Glutamatergic neuron (in vitro differentiated cells): ENCODE measurements around the gene SAXO2. TPM values are rescaled to one million over a fixed set of nuclear protein-coding genes. Genes with fewer than 3 reads are reported as not detected.
"Not testable (repeated sequence)": the region's sequence is repeated elsewhere in the genome, so short reads cannot be mapped to it uniquely, and the experiment has no call there.

ENCODE experiments used
- DNase-seq: peaks from one replicate; pipeline ENCODE4 v3.0.0; 2022
- H3K27ac Mint-ChIP-seq: one replicate; pipeline ENCODE4 v1.8.0; 2020; ENCODE audit warnings: mild to moderate bottlenecking, mixed read lengths, inconsistent platforms; ENCODE audit not compliant: unreplicated experiment
- H3K27me3 Mint-ChIP-seq: one replicate; pipeline ENCODE4 v1.8.0; 2020; ENCODE audit warnings: mild to moderate bottlenecking, moderate library complexity, mixed read lengths, inconsistent platforms; ENCODE audit not compliant: unreplicated experiment
- H3K36me3 Mint-ChIP-seq: one replicate; pipeline ENCODE4 v1.8.0; 2020; ENCODE audit warnings: mild to moderate bottlenecking, mixed read lengths, inconsistent platforms; ENCODE audit not compliant: unreplicated experiment
- H3K4me1 Mint-ChIP-seq: one replicate; pipeline ENCODE4 v1.8.0; 2020; ENCODE audit warnings: mild to moderate bottlenecking, low read depth, mixed read lengths, inconsistent platforms; ENCODE audit not compliant: unreplicated experiment
- H3K4me3 Mint-ChIP-seq: one replicate; pipeline ENCODE4 v1.8.0; 2020; ENCODE audit warnings: mild to moderate bottlenecking, mixed read lengths, inconsistent platforms; ENCODE audit not compliant: unreplicated experiment
- H3K9me3 Mint-ChIP-seq: one replicate; pipeline ENCODE4 v1.8.0; 2020; ENCODE audit warnings: mild to moderate bottlenecking, moderate library complexity, mixed read lengths, inconsistent platforms; ENCODE audit not compliant: unreplicated experiment
- total RNA-seq: library from RNA; stranded (reverse); fragmentation: NEBNext Ultra II Directional; extraction: Animal tissue kit (Norgen Biotek cat#: 25700); gene quantifications from one replicate; pipeline ENCODE4 v1.2.1, GENCODE V29; 2021; ENCODE audit not compliant: unreplicated experiment
- TF ChIP-seq, protein P1 (sequence below): fragments of 200-600 bp; sonication (generic); IDR thresholded peaks from one replicate; pipeline ENCODE4 v1.5.0; 2021; ENCODE audit not compliant: partially characterized antibody, unreplicated experiment

Gene SAXO2
- total RNA-seq, 1 donor from 2014 or later: 0.20 TPM

DNA sequence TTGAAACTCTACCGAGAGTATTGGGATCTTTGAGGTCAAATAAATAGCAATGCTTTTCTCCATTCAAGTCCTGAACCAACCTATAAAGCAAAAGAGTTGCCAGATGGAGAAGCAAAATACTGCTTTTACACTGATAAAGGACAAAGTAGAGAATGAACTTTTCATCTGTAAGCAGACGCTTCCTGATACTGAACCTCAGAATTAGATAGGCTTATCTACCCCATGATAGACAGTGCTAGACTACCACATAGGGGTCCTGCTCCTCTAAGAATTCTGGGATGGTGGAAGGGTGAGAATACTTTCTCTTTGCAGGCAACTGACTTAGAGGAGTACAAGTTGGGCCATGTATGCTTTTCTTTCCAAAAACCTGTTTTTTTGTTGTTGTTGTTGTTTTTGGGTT lies 9.5 kb downstream of the SAXO2 start:
- peaks cover 18% of the 10 kb centered on the region for H3K36me3 Mint-ChIP-seq
- TF ChIP-seq, protein P1, sequence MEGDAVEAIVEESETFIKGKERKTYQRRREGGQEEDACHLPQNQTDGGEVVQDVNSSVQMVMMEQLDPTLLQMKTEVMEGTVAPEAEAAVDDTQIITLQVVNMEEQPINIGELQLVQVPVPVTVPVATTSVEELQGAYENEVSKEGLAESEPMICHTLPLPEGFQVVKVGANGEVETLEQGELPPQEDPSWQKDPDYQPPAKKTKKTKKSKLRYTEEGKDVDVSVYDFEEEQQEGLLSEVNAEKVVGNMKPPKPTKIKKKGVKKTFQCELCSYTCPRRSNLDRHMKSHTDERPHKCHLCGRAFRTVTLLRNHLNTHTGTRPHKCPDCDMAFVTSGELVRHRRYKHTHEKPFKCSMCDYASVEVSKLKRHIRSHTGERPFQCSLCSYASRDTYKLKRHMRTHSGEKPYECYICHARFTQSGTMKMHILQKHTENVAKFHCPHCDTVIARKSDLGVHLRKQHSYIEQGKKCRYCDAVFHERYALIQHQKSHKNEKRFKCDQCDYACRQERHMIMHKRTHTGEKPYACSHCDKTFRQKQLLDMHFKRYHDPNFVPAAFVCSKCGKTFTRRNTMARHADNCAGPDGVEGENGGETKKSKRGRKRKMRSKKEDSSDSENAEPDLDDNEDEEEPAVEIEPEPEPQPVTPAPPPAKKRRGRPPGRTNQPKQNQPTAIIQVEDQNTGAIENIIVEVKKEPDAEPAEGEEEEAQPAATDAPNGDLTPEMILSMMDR: no peak
- no peak for DNase-seq
- no peak overlapping the region for H3K27ac Mint-ChIP-seq
- peaks cover 2% of the 10 kb centered on the region for H3K9me3 Mint-ChIP-seq
- peaks cover 2% of the 10 kb centered on the region for H3K27me3 Mint-ChIP-seq
- no peak overlapping the region for H3K4me3 Mint-ChIP-seq
- no peaks in the 10 kb centered on the region for H3K4me1 Mint-ChIP-seq

DNA sequence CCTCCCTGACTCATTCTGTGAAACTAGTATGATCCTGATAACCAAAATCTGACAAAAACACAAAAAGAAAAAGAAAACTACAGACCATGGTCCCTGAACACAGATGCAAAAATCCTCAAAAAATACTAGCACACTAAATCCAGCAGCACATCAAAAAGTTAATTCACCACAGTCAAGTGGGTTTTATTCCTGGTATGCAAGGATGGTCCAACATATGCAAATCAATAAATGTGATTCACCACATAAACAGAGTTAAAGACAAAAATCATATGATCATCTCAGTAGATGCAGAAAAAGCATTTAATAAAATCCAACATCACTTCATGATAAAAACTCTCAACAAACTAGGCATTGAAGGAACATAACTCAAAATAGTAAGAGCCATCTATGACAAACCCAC lies 12.8 kb downstream of the SAXO2 start:
- DNase-seq: no peak
- no peak overlapping the region for H3K27ac Mint-ChIP-seq
- peaks cover 2% of the 10 kb centered on the region for H3K9me3 Mint-ChIP-seq
- TF ChIP-seq, protein P1: no peak
- peaks cover 2% of the 10 kb centered on the region for H3K27me3 Mint-ChIP-seq
- peaks cover 18% of the 10 kb centered on the region for H3K36me3 Mint-ChIP-seq
- no peak overlapping the region for H3K4me3 Mint-ChIP-seq
- no peaks in the 10 kb centered on the region for H3K4me1 Mint-ChIP-seq

DNA sequence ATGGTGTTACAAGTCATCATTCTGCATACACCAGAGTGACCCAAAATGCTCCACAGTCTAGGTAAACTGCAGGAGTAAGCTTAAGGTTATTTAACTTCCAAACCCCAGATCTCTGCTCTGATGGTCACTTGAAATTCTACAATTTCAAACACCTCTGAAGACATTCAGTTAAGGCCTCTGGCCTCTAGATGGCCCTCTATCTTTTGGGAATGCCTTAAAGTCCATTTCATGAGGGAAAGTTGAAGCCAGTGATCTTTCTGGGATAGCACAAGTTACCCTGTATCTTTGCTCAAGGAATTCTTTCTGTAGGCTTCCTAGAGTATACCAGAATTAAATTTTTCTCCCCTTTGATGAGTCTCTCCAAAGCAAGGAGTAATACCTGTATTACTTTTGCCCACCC lies 18.7 kb downstream of the SAXO2 start:
- not testable (repeated sequence) for DNase-seq, H3K4me3 Mint-ChIP-seq, H3K9me3 Mint-ChIP-seq, H3K27ac Mint-ChIP-seq, H3K27me3 Mint-ChIP-seq, H3K36me3 Mint-ChIP-seq, H3K4me1 Mint-ChIP-seq
- TF ChIP-seq, protein P1: peak; percentile 26

DNA sequence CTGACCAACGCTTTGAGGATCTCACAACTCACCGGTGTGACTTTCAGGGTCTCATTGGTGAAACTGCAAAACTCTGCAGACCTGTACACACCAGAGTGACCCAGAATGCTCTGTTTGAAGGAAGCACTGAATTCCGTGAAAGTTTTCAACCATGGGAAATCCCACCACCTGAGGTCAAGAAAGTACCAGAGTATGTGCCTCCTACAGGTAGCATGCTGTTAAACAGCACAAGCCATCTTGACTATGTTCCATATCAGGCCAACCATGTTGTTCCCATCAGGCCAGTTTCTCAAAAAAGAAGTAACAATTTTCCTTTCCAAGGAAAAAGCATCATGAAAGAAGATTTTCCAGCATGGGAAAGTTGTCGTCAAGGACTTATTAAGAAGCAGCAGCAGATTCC lies 19.8 kb downstream of the SAXO2 start:
- not testable (repeated sequence) for H3K4me1 Mint-ChIP-seq, H3K4me3 Mint-ChIP-seq, H3K9me3 Mint-ChIP-seq, H3K27ac Mint-ChIP-seq, DNase-seq, H3K27me3 Mint-ChIP-seq, H3K36me3 Mint-ChIP-seq

DNA sequence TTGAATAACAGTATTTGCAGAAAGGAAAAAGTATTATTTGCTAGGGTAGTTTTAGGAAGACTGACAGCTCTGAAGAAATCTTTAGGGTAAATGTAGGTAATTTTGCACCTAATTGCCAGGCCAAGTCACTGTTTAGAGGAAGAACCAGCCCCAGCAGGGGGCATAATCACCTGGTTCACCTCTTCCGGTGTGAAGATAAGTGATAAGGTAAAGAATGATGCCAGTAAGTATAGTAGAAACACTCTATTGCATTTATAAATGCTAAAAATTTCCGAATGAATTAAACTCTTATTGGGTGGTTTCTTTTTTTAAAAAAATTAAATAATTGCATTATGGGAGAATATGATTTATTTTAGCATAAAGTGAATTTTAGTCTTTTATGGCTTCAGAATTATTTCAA lies 21.8 kb downstream of the SAXO2 start:
- not testable (repeated sequence) for DNase-seq, H3K4me3 Mint-ChIP-seq, H3K4me1 Mint-ChIP-seq, H3K9me3 Mint-ChIP-seq, H3K36me3 Mint-ChIP-seq, H3K27me3 Mint-ChIP-seq, H3K27ac Mint-ChIP-seq

DNA sequence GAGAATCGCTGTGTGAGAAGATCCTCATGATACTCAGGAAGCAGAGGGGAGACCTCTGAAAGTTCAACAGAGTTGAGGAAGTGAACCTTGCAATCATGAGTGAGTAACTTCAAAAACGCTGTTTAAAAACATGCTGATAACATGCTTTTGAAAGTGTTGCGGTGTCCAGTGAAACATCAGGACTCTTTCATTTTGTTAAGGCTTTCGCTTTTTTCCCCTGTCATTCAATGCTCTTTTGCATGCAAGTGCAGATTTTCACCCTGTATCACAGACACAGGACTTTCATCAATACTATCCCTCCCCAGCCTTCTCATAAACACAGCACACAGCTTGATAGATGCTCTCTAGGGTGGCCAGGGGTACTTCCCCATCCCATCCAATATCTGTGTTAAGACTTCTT lies 23.9 kb downstream of the SAXO2 start:
- H3K9me3 Mint-ChIP-seq, H3K27me3 Mint-ChIP-seq, DNase-seq, H3K4me3 Mint-ChIP-seq, H3K36me3 Mint-ChIP-seq, H3K27ac Mint-ChIP-seq, H3K4me1 Mint-ChIP-seq: not testable (repeated sequence)

DNA sequence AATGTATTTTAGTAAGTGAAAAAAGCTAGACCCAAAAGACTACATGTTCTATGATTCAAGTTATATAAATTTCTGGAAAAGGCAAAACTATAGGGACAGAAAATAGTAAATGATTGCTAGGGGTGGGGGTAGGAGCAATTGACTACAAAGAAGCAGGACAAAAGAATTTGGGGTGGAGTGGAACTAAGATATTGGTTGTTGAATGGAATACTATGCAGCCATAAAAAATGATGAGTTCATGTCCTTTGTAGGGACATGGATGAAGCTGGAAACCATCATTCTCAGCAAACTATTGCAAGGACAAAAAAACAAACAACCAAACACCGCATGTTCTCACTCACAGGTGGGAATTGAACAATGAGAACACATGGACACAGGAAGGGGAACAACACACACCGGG lies 25.6 kb downstream of the SAXO2 start:
- not testable (repeated sequence) for H3K9me3 Mint-ChIP-seq, H3K36me3 Mint-ChIP-seq, H3K4me3 Mint-ChIP-seq, H3K4me1 Mint-ChIP-seq, DNase-seq, H3K27ac Mint-ChIP-seq, H3K27me3 Mint-ChIP-seq
